ENCODE measurements around the gene CLDN12. TPM values are rescaled to one million over a fixed set of nuclear protein-coding genes. Genes with fewer than 3 reads are reported as not detected.

The CLDN12 gene
- total and polyA plus RNA-seq, 2 of the 13 experiments (the other 11 are each of a cell fraction or from before 2014, with no cell fraction given): 44.1 to 114 TPM

DNA sequence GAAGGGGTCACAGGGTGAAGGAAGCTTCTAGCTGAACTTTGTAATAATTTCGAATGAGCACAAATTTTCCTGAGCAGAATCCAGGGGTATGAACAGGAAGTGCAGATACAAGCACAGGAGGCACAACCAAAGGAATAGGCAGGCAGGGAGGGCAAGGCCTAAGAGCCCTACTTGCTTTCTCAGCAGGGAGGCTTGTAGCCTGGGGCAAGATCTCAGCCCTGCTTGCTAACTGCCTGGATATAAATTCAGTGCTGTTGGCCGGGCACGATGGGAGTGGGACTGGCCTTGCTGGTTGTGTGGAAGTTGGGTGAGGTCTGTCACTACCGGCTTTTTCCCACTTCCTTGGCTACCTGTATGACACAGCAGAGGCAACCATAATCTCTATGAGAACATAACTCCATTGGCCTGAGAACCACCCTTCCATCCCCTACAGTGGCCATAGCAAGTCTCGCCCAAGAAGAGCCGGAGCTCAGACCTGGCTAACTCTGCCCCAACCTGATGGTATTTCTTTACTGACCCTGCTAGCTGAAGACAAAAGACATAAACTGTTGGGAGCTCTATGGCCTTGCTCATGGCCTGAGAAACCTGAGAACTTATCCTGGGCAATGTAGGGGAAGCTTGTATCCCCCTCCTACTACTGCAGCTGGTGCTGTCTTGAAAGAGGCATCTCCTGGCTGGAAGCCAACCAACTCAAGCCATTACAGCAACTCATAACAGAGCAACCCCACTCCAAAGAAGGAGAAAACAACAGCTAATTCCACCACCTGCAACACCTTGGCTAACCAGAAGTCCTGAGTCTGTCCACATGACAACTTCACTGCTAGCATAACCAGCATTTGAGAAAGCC is 27.6 kb downstream of the CLDN12 start:
- BruUV-seq (replicated peaks): no TSS peak
- Histone ChIP-seq H4K20me1 (ENCODE audit: insufficient read depth, low read length) (no peaks in the 10 kb centered on the region), H3K36me3 (replicated peaks in 1 of 2; ENCODE audit: control insufficient read depth in 1 of 2, insufficient read depth in 2 of 2, low read length in 2 of 2) (no peaks in the 10 kb centered on the region), H3K4me3 (replicated peaks in 1 of 3; ENCODE audit: insufficient read depth in 1 of 3, low read depth in 2 of 3, low read length in 3 of 3) (no peak overlapping the region), H3K4me2 (ENCODE audit: low read depth, low read length) (no peak overlapping the region), H3K9me3 (ENCODE audit: low read length) (no peaks in the 10 kb centered on the region), H3K9ac (ENCODE audit: insufficient read depth, low read depth, low read length) (no peak overlapping the region), H3K27ac (ENCODE audit: extremely low read length, insufficient read depth, low read length) (no peak overlapping the region), H3K27me3 (ENCODE audit: control insufficient read depth in 1 of 2, insufficient read depth in 2 of 2, low read length in 2 of 2) (0 out of 5 replicates have a peak, but pooled peaks cover 0 to 1% of the 10 kb centered on the region in 2 experiments), H3K4me1 (ENCODE audit: insufficient read depth, low read length) (no peaks in the 10 kb centered on the region), H3K79me2 (ENCODE audit: insufficient read depth, low read length) (no peaks in the 10 kb centered on the region), H2AFZ (ENCODE audit: low read length) (no peak overlapping the region)
- POLR2A ChIA-PET: no interaction called here
- CTCF ChIA-PET (ENCODE audit: low intra/inter-chr PET ratio, low total read pairs): no interaction called here
- FAIRE-seq: no peak
- ATAC-seq: no peak
- in situ Hi-C loops (cut with HindIII; ENCODE audit: extremely low pct_ligation_motif_present, low pct_unique_long_range_greater_than_20kb): no loop called here
- DNase-seq (ENCODE audit: low spot score): no peak
- intact Hi-C loops (cut with micrococcal nuclease; ENCODE audit: unreplicated experiment): no loop called here
- WGBS (ENCODE audit: low lambda C conversion rate): 45% methylated on average over 5 of the region's 6 CpGs
- TF ChIP-seq, protein P1, sequence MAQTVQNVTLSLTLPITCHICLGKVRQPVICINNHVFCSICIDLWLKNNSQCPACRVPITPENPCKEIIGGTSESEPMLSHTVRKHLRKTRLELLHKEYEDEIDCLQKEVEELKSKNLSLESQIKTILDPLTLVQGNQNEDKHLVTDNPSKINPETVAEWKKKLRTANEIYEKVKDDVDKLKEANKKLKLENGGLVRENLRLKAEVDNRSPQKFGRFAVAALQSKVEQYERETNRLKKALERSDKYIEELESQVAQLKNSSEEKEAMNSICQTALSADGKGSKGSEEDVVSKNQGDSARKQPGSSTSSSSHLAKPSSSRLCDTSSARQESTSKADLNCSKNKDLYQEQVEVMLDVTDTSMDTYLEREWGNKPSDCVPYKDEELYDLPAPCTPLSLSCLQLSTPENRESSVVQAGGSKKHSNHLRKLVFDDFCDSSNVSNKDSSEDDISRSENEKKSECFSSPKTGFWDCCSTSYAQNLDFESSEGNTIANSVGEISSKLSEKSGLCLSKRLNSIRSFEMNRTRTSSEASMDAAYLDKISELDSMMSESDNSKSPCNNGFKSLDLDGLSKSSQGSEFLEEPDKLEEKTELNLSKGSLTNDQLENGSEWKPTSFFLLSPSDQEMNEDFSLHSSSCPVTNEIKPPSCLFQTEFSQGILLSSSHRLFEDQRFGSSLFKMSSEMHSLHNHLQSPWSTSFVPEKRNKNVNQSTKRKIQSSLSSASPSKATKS (CRISPR knock-in tag; IDR thresholded peaks at IDR 0.05): no peak
- TF ChIP-seq, protein P2, sequence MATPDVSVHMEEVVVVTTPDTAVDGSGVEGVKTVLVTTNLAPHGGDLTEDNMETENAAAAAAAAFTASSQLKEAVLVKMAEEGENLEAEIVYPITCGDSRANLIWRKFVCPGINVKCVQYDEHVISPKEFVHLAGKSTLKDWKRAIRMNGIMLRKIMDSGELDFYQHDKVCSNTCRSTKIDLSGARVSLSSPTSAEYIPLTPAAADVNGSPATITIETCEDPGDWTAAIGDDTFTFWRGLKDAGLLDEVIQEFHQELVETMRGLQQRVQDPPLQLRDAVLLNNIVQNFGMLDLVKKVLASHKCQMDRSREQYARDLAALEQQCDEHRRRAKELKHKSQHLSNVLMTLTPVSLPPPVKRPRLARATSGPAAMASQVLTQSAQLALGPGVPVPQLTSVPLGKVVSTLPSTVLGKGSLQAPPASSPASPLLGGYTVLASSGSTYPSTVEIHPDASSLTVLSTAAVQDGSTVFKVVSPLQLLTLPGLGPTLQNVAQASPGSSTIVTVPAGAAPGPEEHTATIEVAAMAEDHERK (CRISPR knock-in tag; IDR thresholded peaks at IDR 0.05; ENCODE audit: low read depth): no peak
- TF ChIP-seq, protein P3, sequence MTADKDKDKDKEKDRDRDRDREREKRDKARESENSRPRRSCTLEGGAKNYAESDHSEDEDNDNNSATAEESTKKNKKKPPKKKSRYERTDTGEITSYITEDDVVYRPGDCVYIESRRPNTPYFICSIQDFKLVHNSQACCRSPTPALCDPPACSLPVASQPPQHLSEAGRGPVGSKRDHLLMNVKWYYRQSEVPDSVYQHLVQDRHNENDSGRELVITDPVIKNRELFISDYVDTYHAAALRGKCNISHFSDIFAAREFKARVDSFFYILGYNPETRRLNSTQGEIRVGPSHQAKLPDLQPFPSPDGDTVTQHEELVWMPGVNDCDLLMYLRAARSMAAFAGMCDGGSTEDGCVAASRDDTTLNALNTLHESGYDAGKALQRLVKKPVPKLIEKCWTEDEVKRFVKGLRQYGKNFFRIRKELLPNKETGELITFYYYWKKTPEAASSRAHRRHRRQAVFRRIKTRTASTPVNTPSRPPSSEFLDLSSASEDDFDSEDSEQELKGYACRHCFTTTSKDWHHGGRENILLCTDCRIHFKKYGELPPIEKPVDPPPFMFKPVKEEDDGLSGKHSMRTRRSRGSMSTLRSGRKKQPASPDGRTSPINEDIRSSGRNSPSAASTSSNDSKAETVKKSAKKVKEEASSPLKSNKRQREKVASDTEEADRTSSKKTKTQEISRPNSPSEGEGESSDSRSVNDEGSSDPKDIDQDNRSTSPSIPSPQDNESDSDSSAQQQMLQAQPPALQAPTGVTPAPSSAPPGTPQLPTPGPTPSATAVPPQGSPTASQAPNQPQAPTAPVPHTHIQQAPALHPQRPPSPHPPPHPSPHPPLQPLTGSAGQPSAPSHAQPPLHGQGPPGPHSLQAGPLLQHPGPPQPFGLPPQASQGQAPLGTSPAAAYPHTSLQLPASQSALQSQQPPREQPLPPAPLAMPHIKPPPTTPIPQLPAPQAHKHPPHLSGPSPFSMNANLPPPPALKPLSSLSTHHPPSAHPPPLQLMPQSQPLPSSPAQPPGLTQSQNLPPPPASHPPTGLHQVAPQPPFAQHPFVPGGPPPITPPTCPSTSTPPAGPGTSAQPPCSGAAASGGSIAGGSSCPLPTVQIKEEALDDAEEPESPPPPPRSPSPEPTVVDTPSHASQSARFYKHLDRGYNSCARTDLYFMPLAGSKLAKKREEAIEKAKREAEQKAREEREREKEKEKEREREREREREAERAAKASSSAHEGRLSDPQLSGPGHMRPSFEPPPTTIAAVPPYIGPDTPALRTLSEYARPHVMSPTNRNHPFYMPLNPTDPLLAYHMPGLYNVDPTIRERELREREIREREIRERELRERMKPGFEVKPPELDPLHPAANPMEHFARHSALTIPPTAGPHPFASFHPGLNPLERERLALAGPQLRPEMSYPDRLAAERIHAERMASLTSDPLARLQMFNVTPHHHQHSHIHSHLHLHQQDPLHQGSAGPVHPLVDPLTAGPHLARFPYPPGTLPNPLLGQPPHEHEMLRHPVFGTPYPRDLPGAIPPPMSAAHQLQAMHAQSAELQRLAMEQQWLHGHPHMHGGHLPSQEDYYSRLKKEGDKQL (CRISPR knock-in tag; IDR thresholded peaks at IDR 0.05; ENCODE audit: low read depth): no peak
- TF ChIP-seq HOXD1 (CRISPR knock-in tag; IDR thresholded peaks at IDR 0.05) (no peak), ZNF546 (CRISPR knock-in tag; conservative IDR thresholded peaks at IDR 0.05) (no peak)
- TF ChIP-seq, protein P4, sequence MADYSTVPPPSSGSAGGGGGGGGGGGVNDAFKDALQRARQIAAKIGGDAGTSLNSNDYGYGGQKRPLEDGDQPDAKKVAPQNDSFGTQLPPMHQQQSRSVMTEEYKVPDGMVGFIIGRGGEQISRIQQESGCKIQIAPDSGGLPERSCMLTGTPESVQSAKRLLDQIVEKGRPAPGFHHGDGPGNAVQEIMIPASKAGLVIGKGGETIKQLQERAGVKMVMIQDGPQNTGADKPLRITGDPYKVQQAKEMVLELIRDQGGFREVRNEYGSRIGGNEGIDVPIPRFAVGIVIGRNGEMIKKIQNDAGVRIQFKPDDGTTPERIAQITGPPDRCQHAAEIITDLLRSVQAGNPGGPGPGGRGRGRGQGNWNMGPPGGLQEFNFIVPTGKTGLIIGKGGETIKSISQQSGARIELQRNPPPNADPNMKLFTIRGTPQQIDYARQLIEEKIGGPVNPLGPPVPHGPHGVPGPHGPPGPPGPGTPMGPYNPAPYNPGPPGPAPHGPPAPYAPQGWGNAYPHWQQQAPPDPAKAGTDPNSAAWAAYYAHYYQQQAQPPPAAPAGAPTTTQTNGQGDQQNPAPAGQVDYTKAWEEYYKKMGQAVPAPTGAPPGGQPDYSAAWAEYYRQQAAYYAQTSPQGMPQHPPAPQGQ (CRISPR knock-in tag; IDR thresholded peaks at IDR 0.05; ENCODE audit: borderline replicate concordance): no peak
- TF ChIP-seq, protein P5, sequence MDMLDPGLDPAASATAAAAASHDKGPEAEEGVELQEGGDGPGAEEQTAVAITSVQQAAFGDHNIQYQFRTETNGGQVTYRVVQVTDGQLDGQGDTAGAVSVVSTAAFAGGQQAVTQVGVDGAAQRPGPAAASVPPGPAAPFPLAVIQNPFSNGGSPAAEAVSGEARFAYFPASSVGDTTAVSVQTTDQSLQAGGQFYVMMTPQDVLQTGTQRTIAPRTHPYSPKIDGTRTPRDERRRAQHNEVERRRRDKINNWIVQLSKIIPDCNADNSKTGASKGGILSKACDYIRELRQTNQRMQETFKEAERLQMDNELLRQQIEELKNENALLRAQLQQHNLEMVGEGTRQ (IDR thresholded peaks at IDR 0.05; ENCODE audit: low read depth, low read length): no peak
- TF ChIP-seq, protein P5 (CRISPR knock-in tag; IDR thresholded peaks at IDR 0.05; ENCODE audit: borderline replicate concordance): no peak

Data from HepG2 (cell line).